ENCODE data around the gene TTC32. TPM values are rescaled to one million over a fixed set of nuclear protein-coding genes. Genes with fewer than 3 reads are reported as not detected.

The TTC32 gene
- total RNA-seq, 3 donors from 2014 or later: 16.7 to 35.1 (median 17.8) TPM

DNA sequence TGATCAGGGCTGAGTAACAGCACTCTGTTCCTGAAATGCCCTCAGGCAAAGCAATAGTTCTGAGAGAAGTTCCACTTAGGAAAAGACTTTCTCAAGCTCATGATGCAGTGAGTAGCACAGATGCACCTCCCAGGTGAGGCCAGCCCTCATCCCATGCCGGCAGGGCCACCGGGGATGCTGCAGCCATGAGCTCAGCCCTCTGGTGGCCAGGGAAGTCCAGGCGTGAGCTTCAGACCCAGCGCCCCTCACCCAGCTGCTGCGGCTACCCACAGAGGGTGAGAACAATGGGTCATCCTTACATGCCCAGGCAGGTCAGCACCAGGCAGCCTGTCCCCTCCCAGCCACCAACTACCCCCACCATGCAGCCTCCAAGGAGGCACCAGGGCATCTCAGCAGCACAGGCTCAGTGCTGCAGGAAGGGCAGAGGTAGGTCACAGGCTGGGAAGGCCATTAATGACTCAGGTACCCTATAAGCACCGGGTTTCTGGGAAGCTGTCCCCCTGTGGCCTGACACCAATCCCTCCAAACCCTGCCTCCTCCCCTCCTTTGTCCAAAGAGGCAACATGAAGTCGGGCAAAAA is 50.6 kb downstream of the TTC32 start:
- Histone ChIP-seq H3K27me3 (no peaks in the 10 kb centered on the region), H3K36me3 (no peaks in the 10 kb centered on the region), H3K27ac (no peak overlapping the region), H3K4me3 (no peak overlapping the region), H3K4me1 (no peaks in the 10 kb centered on the region), H3K9me3 (no peaks in the 10 kb centered on the region)
- intact Hi-C loops (cut with DNase I; ENCODE audit: low total_unique reads): no loop called here
- peak in 1 of 2 donors; percentile 11 for DNase-seq (ENCODE audit: low spot score in 2 of 2)
- TF ChIP-seq POLR2AphosphoS5 (IDR thresholded peaks at IDR 0.05) (no peak), POLR2A (IDR thresholded peaks at IDR 0.05) (no peak)
- TF ChIP-seq, protein P1, sequence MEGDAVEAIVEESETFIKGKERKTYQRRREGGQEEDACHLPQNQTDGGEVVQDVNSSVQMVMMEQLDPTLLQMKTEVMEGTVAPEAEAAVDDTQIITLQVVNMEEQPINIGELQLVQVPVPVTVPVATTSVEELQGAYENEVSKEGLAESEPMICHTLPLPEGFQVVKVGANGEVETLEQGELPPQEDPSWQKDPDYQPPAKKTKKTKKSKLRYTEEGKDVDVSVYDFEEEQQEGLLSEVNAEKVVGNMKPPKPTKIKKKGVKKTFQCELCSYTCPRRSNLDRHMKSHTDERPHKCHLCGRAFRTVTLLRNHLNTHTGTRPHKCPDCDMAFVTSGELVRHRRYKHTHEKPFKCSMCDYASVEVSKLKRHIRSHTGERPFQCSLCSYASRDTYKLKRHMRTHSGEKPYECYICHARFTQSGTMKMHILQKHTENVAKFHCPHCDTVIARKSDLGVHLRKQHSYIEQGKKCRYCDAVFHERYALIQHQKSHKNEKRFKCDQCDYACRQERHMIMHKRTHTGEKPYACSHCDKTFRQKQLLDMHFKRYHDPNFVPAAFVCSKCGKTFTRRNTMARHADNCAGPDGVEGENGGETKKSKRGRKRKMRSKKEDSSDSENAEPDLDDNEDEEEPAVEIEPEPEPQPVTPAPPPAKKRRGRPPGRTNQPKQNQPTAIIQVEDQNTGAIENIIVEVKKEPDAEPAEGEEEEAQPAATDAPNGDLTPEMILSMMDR (IDR thresholded peaks at IDR 0.05): no peak

DNA sequence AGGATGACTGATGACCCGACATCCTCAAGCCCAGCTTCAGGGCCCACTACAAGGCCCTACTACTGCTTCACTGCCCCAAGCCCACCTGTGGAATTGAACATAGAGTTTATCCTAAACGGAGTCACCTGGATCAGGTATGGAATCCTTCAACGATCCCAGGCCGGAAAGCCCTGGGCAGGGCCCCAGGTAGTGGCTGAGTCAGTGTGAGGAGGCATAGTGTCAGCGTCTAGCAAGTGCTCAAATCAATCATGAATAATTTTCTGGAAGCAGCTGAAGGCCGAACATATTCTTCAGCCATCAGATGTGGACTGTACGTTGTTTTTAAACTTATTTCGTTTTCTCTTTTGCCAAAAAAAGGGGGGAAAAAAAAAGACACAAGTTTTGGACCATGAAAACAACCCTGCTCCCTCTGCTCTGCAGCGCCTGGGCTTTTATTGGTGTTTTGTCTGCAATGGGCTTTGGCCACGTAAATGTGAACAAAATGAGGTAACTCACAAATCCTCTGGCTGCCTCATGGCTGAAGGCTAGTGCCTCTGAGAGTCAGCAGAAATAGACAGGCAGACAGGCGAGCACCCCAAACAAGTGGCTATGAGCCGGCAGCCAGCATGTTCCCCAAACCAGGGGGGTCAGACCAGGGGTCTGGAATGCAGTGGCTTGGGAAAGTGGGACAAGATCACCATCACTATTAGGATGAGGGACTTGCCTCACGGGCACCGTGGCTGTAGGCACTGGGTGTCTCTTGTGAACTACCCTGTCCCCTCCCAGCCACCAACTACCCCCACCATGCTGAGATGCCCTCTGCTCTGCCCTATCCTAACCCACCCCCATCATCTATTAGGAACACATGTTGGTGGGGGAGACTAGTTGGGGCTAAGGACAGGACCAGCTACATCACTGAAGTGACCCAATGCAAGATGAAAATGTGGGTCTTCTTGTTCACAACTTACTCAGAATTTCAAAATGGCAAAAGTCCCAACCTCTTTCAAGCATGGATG is 51.4 kb downstream of the TTC32 start:
- Histone ChIP-seq H3K4me3 (no peak overlapping the region), H3K27me3 (no peaks in the 10 kb centered on the region), H3K4me1 (no peaks in the 10 kb centered on the region), H3K9me3 (no peaks in the 10 kb centered on the region), H3K27ac (no peak overlapping the region), H3K36me3 (no peaks in the 10 kb centered on the region)
- peak in 1 of 2 donors; percentile 13 for DNase-seq (ENCODE audit: low spot score in 2 of 2)
- TF ChIP-seq, protein P1 (IDR thresholded peaks at IDR 0.05): no peak
- TF ChIP-seq POLR2AphosphoS5 (IDR thresholded peaks at IDR 0.05): no peak
- no peak for TF ChIP-seq POLR2A (IDR thresholded peaks at IDR 0.05)
- intact Hi-C loops (cut with DNase I; ENCODE audit: low total_unique reads): no loop called here

- H3K9me3 ChIP-seq: no peaks in the 10 kb centered on the region
- H3K4me3 ChIP-seq: no peak overlapping the region
- TF ChIP-seq, protein P1 (IDR thresholded peaks at IDR 0.05): no peak
- intact Hi-C loops (cut with DNase I; ENCODE audit: low total_unique reads): no loop called here
- H3K27me3 ChIP-seq: no peaks in the 10 kb centered on the region
- H3K36me3 ChIP-seq: no peaks in the 10 kb centered on the region
- no peaks in the 10 kb centered on the region for H3K4me1 ChIP-seq
- no peak for DNase-seq (ENCODE audit: low spot score in 2 of 2)
- no peak overlapping the region for H3K27ac ChIP-seq
Measured at GRCh38 chr2:19848952-19849351, 52.8 kb downstream of the TTC32 start.

- Histone ChIP-seq H3K4me1 (no peaks in the 10 kb centered on the region), H3K4me3 (no peak overlapping the region), H3K27ac (no peak overlapping the region), H3K27me3 (no peaks in the 10 kb centered on the region), H3K36me3 (no peaks in the 10 kb centered on the region), H3K9me3 (no peaks in the 10 kb centered on the region)
- TF ChIP-seq POLR2A (IDR thresholded peaks at IDR 0.05) (no peak), POLR2AphosphoS5 (IDR thresholded peaks at IDR 0.05) (no peak)
- TF ChIP-seq, protein P1 (IDR thresholded peaks at IDR 0.05): no peak
- DNase-seq (ENCODE audit: low spot score in 2 of 2): peak in 1 of 2 donors; percentile 5
- intact Hi-C loops (cut with DNase I; ENCODE audit: low total_unique reads): no loop called here
Measured at GRCh38 chr2:19848029-19848750, 53.6 kb downstream of the TTC32 start.

Measured in breast epithelium (tissue), 4 donors.